RWPE1 (cell line): ENCODE results near the gene MT1A.

Experiments used
- CTCF ChIA-PET: fragments of 350-600 bp; sonication (Branson Sonifier 250); formaldehyde crosslinking; extraction: SDS; loops from one replicate; lab custom pipeline; 2021; lab: Yijun Ruan, JAX
- POLR2A ChIA-PET: fragments of 400-600 bp; formaldehyde crosslinking; extraction: SDS; loops from one replicate; lab custom pipeline; 2020; ENCODE audit warnings: antibody characterized with exemption; ENCODE audit not compliant: low non-redundant PET; lab: Yijun Ruan, JAX
- DNase-seq: peaks from one replicate; pipeline ENCODE4 v3.0.0; 2012; ENCODE audit warnings: low spot score
- H3K27ac ChIP-seq: fragments of 450-650 bp; 2 replicates; pipeline ENCODE4 v1.5.1; 2017
- TF ChIP-seq, protein P1 (sequence below): fragments of 450-650 bp; conservative IDR thresholded peaks from 2 replicates; pipeline ENCODE4 v1.5.1; 2017; ENCODE audit warnings: low read depth, mild to moderate bottlenecking

The MT1A gene

DNA sequence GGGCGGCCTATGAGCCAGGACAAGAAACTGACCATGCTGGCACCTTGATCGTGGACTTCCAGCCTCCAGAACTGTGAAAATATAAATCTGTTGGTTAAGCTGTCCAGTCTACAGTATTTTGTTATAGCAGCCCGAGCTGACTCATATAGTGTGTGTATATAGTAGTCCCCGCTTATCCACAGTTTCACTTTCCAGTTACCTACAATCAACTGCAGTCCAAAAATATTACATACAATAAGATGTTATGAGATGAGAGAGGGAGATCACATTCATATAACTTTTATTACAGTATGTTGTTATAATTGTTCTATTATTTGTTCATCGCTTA, 44.2 kb upstream of the MT1A start:
- ChIA-PET CTCF (no interaction called here), POLR2A (no interaction called here)
- DNase-seq: no peak
- no peak overlapping the region for H3K27ac ChIP-seq
- TF ChIP-seq, protein P1, sequence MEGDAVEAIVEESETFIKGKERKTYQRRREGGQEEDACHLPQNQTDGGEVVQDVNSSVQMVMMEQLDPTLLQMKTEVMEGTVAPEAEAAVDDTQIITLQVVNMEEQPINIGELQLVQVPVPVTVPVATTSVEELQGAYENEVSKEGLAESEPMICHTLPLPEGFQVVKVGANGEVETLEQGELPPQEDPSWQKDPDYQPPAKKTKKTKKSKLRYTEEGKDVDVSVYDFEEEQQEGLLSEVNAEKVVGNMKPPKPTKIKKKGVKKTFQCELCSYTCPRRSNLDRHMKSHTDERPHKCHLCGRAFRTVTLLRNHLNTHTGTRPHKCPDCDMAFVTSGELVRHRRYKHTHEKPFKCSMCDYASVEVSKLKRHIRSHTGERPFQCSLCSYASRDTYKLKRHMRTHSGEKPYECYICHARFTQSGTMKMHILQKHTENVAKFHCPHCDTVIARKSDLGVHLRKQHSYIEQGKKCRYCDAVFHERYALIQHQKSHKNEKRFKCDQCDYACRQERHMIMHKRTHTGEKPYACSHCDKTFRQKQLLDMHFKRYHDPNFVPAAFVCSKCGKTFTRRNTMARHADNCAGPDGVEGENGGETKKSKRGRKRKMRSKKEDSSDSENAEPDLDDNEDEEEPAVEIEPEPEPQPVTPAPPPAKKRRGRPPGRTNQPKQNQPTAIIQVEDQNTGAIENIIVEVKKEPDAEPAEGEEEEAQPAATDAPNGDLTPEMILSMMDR: no peak

DNA sequence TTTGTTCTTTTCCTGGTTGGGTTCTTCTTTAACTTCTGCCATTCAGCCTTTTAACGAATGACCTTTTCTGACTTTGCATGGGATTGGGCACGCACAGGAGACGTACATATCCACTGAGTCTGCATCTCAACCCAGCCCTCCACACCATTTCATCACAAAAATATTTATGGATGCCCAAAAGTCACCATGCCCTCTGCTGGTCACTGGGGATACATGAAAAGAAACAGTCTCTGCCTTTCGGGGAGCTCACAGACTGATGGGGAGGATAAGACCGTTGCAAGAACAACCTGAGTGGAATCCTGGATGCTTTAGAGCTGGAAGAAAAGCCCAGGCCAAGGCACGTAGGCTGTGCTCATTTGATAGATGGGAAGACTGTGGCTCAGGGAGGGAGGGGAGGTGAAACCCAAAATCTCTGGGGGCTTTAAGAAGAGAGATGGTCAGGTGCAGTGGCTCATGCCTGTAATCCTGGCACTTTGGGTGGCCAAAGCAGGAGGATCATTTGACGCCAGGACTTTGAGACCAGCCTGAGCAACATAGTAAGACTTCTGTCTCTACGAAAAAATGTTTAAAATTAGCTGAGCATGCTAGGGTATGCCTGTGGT, 38.0 kb upstream of the MT1A start:
- peak; percentile 62 for DNase-seq
- TF ChIP-seq, protein P1: peak; percentile 82
- no peak overlapping the region for H3K27ac ChIP-seq
- ChIA-PET POLR2A (no interaction called here), CTCF (interaction anchor here (0.6 to 1.2 kb wide), 17 partner anchors 9 to 1391 kb away, joined by 3 to 14 read pairs (median 3); partner anchors contain the start of gene MT1E)

DNA sequence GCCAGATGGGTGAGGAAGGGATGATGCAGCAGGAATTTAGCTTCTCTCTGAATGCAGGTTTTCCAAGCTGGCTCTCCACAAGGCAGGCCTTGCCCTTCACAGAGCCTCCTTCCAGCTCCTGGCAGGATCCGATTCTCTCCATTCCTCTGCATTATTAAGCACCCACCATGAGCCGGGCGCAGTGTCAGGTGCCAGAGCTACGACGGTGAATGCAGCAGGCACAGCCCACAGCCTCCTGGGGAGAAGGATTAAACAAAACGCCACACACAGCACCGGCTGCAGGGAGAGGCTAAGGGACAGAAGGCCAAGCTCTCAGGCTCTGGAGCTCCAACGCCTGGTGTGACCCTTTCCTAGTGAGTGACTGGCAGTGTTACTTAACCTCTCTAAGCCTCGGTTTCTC, 37.1 kb upstream of the MT1A start:
- CTCF ChIA-PET: interaction anchor here (0.6 to 1.2 kb wide), 7 partner anchors 24 to 1096 kb away, joined by 3 to 5 read pairs (median 4); no protein-coding TSS in a partner anchor
- peak overlapping the region; percentile 22; the same call in 1 of the 2 replicates for H3K27ac ChIP-seq
- TF ChIP-seq, protein P1: no peak
- DNase-seq: no peak
- POLR2A ChIA-PET: no interaction called here

DNA sequence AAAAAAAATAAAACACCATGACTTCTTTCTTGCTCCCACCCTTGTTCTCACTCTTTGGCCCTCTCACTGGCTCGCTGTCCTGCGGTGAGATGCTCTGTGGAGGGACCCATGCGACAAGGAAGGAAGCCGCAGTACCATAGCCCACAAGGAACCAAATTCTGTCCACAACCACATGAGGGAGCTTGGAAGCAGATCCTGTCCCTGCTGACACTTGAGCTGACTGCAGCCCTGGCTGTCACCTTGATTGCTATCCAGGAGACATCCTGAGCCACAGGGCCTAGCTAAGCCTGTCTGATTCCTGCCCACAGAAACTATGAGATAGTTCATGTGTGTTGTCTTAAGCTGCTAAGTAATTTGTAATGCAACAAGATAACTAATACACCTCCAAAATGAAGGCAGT, 34.9 kb upstream of the MT1A start:
- peak overlapping the region; percentile 55 for H3K27ac ChIP-seq
- TF ChIP-seq, protein P1: no peak; the same call in 1 of the 2 replicates
- ChIA-PET CTCF (interaction anchor here (0.6 to 1.4 kb wide), 7 partner anchors 71 to 100 kb away, joined by 3 to 9 read pairs (median 4); no protein-coding TSS in a partner anchor), POLR2A (interaction anchor here (0.7 kb wide), 1 partner anchor 80 kb away, joined by 3 read pairs; no protein-coding TSS in a partner anchor)
- DNase-seq: no peak

DNA sequence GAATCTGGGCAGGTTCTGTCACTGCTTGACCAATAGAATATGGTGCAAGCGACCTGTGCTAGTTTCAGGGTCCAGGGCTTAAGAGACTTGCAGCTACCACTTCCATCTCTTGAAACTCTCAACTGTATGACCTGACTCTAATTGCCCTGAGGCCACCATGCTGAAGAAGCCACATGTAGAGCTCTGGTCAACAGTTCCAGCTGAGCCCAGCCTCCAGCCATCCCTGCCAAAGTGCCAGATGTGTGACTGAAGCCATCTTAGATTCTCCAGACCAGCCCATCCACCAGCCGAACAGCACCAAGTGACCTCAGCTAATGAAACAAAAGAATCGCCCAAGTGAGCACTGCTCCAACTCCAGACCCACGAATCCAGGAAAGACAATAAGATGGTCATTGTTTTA, 33.5 kb upstream of the MT1A start:
- TF ChIP-seq, protein P1: no peak
- ChIA-PET POLR2A (no interaction called here), CTCF (interaction anchor here (0.8 to 1.8 kb wide), 2 partner anchors 97 kb away, joined by 3 to 5 read pairs; no protein-coding TSS in a partner anchor)
- no peak for DNase-seq
- H3K27ac ChIP-seq: peak overlapping the region; percentile 100

DNA sequence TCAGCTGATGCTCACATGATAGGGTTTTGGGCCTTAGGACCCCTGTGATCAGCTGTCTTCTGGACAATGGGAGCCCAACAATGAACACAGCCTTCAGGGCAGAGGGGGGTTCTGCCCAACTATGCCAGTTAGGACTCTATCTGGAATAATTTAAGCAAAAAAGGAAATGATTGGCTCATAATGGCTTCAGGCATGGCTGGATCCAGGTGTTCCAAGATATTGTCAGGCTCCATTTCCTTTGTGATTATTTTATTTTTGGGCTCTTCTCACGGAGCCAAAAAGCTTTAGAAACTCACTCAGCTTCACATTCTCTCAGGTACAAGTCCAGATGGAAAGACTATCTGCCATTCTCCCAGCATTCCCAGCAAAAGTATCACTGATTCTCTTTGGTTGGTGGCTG, 33.0 kb upstream of the MT1A start:
- TF ChIP-seq, protein P1: no peak
- CTCF ChIA-PET: interaction anchor here (0.5 to 2.3 kb wide), 4 partner anchors 28 to 1227 kb away, joined by 3 to 8 read pairs (median 4); no protein-coding TSS in a partner anchor
- POLR2A ChIA-PET: interaction anchor here (1.0 kb wide), 1 partner anchor 18 kb away, joined by 3 read pairs; no protein-coding TSS in a partner anchor
- no peak for DNase-seq
- peak overlapping the region; percentile 100 for H3K27ac ChIP-seq
